HG03432 (cell line): ENCODE data around the gene IGSF9B.
A peak's percentile ranks its signal among the peaks of the same experiment; 100 is the strongest.

ENCODE experiments used
- ATAC-seq: cut with Tn5 transposase; IDR thresholded peaks from one replicate; pipeline ENCODE4 v1.9.1; 2021; ENCODE audit warnings: mild to moderate bottlenecking, moderate library complexity; ENCODE audit not compliant: unreplicated experiment

The IGSF9B gene

DNA sequence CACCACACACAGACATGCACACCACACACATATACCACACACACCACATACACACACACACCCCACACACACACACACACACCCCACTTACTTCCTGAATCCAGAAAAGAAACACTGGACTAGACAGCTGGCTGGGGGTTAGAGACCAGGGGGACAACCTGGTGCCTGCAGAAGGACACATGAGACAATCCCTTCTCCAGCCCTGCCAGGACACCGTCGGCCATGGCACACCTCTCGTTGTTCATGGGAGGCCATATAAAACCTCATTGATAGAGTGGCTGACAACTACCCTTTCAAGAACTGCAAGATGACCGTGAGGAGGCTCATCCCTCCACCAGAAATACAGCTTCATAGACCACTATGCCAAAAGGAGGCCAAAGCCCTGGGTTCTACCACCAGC lies 54.3 kb downstream of the IGSF9B start:
- no peak for ATAC-seq

DNA sequence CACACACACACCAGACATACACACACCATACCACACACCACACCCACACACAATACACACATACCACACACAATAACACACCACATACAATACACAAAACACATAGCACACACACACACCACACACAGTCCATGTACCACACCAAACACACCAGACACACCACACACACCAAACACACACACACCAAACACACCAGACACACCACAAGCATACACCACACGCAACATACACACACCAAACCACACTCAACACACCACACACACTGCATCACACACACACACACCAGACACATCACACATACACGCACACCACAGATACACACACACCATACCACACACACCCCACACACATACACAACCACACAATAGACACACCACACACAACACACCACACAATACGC lies 54.8 kb downstream of the IGSF9B start:
- ATAC-seq: no peak

DNA sequence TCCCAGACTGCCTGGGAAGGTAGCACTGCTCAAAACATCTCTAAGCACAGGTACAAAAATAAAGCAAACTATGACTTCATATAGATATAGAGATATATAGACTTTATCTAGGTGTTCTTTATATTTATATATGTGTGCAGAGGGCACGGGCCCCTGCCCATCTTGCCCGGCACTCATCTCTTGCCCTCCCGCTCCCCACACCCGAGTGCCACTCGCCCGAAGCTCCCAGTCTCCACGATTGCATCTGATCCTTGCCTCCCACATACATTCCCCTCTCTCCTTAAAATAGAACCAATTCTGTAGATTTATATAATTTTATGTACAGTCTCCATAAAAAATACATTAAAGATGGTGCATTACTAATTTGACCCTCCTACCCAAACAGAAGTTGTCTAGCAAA lies 55.5 kb downstream of the IGSF9B start:
- no peak for ATAC-seq

DNA sequence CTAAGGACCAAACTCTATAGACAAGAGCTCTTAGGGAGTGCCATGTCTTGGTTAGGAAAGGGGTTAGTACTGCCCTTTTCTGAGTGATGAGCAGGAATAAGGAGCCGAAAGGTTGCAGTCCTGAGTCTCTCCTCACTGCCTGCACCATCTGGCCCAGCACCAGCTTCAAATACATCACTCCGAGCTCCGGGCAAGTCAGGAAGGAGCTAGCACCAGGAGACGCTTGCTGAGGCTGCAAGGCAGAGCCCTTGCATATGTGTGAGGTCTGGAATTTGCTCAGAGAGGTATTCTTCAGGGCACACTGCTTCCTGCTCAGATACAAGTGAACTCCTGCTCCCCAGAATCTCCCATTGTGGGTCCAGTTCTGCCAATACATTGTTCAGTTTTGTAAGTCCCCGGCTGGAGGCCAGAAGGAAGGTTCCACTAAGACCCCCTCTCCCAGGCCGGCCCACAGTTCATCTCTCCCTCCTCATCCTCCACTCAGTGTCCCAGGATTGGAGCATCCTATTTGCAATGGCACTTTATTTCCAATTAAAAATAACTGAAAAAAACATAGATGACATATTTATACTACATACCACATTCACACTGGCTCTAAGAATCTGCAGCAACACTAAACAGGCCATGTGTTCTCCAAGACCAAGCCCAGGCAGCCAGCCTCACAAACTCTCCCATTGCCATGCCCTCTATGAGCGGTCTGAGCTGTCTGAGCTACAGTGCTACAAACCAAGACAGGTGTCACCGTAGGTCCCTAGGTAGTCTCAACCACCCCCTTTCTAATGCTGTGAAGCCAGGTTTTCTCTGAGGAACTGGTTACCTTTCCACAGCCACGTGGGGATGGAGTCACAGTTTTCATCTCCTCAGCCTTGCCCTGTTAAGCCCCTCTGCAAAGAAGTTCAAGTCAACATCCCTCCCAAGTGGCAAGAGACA lies 56.3 kb downstream of the IGSF9B start:
- ATAC-seq: no peak

DNA sequence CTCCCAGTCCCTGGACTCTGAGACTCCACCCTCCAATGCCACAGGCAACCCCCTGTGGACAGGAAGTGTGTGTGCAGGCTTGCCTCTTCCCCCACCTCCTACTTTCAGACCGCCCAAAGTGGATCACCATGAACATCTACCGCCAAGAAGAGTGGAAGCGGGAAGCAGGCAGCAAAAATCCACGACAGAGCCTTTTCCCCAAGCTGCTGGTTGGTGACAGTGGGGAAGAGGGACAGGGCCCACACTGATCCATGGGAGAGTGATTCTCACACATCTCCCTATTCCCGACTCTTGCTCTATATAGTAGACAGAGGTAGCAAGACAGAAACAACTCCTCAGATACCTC lies 58.0 kb downstream of the IGSF9B start:
- no peak for ATAC-seq

DNA sequence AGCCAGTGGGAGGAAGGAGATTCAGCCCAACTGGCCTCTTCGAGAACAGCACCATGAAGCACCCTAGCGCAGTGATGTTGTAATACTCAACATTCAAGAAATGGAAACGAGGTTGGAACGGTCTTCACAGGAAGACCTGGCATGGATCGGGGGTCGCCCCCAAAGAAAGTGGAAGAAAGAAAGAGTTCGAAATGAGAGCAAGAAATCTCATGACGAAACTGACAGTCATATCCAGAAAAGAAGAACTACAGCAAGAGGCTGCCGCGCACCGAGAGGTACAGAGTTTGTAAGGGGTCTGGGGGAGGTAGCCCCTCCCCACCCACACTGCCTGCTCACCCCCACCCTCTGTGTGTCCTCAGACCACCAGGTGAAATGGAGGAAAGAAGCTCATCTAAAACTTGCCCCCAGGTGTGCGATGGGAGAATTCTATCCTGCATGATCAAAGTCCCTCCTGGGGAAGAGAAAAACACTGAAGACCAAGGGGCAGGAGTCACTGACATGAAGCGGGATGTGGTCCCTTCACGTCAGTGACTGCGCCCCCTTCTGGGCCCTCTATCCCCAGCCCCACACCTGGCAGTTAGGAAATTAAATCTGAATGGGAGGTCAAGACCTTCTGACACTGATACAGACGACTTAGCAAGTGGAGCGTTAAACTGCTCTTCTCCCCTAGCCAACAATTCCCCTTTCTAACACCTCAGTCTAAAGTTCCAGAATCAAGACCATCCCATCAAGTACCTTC lies 58.6 kb downstream of the IGSF9B start:
- ATAC-seq: peak; percentile 52

DNA sequence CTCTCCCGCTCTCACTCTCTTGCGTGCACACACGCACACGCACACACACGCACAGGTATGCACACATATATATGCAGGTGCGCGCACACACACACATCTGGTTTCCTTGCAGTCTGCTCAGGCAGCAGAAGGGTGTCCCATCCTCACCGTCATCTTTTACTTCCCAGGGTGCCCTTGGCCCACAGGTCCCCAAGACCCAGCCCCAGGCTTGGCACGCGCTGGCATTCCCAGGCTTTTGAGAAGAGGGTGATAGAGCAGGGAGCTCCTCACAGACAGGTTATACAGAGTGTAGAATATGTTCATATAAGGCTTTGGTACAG lies 59.5 kb downstream of the IGSF9B start:
- ATAC-seq: no peak

DNA sequence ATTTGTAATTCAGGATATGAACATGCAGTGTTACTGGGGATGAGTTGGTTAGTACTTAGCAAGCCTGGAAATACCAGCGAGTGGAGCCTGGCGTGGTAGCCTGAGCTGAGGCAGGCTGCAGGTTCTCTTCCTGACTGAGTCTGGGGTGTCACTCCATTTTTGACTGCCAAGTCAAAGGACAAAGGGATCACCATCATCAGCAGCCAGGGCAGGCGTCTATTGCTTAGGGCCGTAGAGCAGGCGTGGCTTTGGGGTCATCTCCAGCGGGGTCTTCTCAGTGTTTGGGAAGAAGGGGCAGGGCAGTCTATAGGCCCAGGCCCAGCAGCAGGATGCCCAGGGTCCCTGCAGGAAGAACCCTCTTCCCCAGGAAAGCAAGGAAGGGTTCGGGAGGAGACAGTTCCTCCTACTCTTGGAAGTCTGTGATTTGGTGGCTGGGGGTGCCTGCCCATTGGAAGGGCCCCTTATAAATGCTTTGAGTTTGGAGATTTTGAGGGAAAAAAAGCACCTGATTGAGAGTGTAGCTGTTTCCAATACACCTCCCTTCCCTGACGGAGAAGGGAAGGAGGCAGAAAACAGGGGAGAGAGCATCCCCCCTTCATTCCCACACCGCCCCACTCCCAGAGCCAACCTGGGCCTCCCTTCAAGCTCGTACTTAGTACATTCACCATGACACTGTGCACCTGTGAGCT lies 60.0 kb downstream of the IGSF9B start:
- ATAC-seq: no peak

DNA sequence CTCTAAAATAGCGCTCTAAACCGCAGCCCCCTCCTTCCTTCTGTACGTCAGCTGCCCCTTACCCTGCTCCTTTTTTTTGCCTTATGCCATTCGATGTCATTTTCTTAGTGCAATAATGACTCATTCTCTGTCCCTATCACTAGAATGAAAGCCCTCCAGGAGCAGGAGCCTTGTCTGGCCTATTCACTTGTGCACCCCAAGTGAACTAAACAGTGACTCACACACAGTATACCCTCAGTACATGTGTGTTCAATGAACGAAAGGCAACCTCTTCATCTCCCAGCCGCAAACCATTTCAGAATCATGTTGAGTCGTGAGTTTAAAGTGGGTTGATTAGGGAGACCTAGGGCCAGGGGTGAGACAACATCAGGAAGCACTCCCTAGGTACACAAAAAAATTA lies 60.7 kb downstream of the IGSF9B start:
- ATAC-seq: peak; percentile 51

DNA sequence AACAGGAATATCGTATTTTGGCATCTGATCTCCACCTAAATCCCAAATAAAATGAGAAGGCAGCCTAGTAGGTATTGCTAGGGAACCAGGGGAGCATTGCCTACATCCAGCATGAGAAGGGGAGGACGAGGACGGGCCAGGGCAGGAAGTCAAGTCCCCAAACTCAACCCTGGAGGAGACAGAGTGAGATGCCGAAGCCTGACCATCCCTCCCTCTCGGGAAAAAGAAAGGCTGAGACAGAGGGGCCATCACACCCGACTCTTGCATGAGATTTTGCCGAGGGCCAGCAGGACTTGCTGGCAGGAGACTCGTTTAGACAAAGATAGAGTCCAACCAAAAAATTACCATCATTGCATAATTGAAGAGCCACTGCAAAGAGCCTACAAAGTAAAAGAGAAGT lies 61.2 kb downstream of the IGSF9B start:
- peak; percentile 17 for ATAC-seq

DNA sequence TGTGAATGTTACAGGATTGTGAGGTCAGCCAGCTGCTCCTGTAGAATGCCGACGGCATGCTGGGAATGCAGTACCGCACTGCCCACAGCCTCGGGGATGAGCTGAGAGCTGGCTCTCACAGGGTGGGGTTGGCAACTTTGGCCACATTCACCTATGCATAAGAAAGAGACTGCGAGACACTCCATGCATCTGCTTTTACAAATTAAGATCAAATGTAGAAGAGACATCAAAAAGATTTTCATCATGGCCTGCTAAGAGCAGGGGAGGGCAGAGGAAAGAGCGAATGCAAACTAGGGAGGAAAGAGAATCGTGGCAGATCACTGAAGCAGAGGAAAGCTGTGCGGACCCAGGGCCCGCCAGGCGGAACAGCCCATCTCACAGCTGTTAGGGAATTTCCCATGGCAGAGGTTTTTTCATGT lies 61.7 kb downstream of the IGSF9B start:
- peak; percentile 71 for ATAC-seq

DNA sequence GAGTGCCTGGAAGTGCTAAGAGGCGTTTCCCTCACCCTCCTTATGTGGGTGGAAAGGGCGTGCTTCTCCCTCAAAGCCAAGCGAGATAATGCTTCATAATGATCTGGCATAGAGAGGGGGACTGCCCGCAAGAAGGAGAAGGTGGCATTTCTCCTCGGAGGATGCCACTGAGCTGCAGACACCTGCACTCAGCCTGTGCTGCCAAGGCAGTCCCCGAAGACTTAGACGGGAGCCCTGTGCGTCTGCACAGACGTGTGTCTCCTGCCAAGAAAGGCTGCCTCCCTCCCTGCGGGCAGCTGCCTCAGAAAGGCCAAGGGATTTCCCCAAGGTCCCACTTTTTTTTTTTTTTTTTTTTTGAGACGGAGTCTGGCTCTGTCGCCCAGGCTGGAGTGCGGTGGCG lies 63.4 kb downstream of the IGSF9B start:
- ATAC-seq: no peak

DNA sequence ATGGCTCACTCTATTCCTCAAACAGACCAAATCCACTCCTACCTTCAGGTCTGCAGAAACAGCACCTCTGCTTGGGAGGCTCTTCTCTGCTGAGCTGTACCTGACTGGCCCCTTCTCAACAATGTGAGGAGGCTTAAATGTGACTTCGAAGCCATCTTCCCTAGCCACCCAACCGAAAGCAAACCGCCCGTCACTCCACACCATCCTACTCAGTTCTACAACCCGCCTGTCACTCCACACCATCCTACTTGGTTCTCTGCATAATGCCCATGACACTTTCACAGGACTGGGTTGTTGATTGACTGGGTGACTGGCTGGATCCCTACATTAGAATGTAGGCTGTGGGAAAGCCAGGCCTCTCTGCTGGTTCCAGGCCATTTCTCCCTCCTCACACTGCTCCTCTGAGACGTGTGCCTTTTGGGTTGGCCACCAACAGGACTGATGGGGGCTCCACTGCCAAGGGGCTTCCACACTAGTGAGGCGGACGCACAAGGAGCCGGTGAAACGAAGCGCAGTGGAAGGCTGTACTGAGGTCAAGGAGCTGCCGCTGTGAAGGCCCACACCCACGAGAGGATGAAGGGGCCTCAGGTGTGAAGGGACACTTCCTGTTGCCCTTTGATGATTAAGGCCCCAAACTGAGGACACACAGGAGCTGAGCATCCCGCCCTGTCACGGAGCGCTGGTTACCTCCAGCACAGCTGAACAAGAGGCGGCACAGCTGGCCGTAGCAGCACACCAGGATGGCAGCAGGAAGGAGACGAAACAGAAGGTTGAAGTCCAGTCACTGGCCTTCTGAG lies 64.0 kb downstream of the IGSF9B start:
- no peak for ATAC-seq

DNA sequence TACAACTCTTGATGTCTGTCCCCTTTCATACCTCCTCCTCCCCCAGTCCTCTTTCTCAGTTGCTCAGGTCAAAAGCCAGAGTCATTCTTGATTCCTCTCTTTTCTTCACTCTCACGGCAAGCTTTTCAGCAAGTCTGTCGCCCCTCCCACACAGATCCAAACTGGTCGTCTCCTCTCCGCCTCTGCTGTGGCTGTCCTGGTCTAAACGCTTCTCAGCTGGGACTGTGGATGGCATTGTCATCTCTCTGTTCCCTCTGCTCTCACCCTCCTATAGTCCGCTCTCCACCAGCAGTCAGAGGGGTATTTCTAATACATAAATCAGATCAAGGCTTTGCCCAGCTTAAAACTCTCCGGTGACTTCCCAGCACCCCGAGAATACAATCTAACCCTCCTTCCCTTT lies 64.6 kb downstream of the IGSF9B start:
- ATAC-seq: no peak

DNA sequence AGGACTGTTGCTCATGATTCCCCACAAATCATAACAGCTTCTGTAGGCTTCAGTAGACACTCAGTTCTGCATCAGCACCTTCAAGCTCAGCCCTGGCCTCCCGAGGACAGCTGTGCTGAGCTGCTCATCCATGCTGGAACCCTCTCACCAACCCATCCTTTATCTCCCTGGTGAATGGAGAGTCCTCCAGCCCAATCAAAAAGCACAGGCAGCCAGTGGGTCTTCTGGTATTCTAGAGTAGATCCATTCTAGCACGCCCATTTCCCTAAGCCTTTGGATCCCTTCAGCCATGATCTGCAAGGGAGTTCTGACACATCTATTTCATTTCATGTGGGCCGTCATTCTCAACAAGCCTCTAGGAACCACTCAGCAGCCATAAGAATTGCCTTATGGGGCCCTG lies 66.9 kb downstream of the IGSF9B start:
- no peak for ATAC-seq

DNA sequence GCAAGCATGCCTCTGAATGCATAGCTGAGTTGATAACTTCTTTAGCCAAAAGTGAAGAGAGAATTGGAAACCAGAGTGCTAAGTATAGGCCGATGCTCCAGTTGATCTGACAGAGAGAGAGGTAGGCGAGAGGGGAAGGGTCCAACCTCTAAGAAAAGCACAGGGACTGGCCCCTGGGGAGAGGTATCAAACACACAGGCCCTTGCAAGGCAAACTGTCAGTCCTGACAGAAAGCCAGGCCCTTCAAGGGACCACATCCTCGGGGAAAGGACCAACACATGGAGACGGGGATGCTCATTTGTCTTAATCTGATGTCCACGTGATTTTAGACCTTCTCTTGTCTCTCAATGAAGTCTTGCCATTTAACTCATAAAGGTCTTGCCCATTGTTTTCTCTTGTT lies 67.6 kb downstream of the IGSF9B start:
- ATAC-seq: no peak

DNA sequence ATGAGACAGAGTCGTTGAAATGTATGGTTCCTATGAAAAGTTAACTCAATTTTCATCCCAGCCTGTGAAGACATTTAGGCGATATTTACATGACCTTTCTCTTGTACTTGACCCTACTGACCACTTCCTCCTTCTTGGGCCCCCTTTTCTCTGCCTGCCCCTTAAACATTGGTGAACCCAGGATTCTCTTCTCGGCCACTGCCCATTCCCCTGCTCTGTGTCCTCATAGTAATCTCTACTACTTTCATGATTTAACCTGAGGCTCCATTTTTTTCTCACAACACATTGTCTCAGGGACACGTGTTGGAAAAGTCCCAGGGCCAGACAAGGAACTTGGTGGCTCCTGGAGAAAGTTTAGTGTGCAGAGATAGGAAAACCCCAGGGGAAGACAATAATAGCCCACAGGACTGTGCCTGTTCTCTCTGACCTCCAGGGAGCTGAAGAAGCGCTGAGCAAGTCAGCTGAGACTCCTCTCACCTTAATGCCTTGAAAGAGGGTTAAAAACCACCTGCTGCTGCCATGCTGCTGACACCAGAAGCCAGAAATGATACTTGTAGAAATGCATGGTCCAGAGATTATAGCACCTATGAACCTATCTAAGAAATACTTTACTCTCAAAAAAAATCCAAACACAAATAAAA lies 69.0 kb downstream of the IGSF9B start:
- no peak for ATAC-seq

DNA sequence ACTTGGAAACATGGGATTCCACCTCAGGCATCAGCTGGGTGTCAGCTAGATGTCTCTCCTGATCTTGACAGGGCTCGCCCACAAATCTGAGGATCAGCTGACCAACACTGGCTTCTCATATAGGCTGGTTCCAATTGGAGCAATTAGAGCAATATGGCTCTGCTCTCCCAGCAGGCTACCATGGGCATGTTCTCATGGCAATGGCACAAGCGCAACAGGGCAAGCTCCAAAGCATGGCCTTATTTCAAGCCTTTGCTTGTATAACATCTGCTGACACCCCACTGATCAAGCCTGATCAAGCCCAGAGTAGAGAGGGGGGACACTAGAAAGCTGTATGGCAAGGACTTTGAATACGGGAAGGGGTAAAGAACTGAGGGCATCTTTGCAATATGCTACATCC lies 70.7 kb downstream of the IGSF9B start:
- ATAC-seq: no peak

DNA sequence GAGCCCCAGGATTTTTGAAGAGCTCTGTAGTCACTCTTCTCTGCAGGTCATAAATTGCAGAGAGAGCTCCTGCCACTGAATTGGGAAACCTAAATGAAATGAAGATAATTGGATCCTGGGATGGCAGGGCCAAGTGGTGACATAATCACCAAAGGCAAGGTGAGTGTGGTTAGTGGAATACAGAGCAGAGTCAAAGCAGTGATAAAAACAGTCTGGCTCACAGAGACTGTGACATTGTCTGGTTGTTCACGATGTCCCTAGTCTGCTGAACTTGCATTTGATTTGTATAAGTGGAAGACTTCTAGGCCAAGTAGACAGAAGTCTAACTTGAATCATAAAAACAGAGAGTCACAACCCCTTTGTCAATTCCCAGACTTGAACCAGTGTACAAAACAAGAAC lies 84.6 kb downstream of the IGSF9B start:
- no peak for ATAC-seq

DNA sequence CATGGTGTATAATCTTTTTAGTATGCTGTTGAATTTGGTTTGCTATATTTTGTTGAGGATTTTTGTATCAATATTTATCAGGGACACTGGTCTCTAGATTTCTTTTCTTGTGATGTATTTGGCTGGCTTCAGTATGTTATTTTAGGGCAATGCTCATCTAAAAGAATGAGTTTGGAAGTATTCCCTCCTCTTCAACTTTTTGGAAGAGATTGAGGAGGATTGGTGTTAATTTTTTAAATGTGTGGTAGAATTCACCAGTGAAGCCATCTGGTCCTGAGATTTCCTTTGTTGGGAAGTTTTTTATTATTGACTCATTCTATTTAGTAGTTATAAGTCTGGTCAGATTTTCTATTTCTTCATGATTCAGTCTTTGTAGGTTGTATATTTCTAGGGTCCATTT lies 89.3 kb downstream of the IGSF9B start:
- no peak for ATAC-seq

DNA sequence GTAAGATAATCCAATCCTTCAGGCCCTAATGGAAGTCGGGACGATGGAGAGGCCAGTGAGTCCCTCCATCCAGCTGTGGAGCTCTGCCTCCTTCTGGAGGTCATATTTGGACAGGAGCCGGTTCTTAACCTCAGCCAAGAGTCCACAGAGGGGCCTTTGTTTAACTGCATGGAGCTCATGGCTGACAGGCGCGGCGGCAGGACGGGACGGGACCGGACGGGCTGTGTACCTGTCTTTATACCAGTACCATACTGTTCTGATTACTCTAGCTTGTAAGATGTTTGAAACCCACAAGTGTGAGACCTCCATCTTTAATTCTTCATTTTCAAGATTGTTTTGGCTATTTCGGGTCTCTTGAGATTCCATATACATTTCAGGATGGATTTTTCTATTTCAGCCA lies 91.3 kb downstream of the IGSF9B start:
- no peak for ATAC-seq
